SJCRH30 (cell line): ENCODE data around the gene CAPN10. TPM values are rescaled to one million over a fixed set of nuclear protein-coding genes. Genes with fewer than 3 reads are reported as not detected.

Experiments used
- DNase-seq, 2 experiments: peaks; one replicate each; pipeline ENCODE4 v3.0.0-alpha.2; 2015 to 2020
- H3K27ac ChIP-seq: fragments of 250-450 bp; sonication (Bioruptor Pico); 2 replicates; pipeline ENCODE4 v1.5.1; 2020; ENCODE audit warnings: mild to moderate bottlenecking, moderate library complexity
- H3K27me3 ChIP-seq: fragments of 250-450 bp; sonication (Bioruptor Pico); 2 replicates; pipeline ENCODE4 v1.5.1; 2020; ENCODE audit warnings: mild to moderate bottlenecking, moderate library complexity
- H3K36me3 ChIP-seq: fragments of 250-450 bp; sonication (Bioruptor Pico); 2 replicates; pipeline ENCODE4 v1.5.1; 2020; ENCODE audit warnings: mild to moderate bottlenecking, moderate library complexity
- H3K4me1 ChIP-seq: fragments of 250-450 bp; sonication (Bioruptor Pico); 2 replicates; pipeline ENCODE4 v1.5.1; 2020; ENCODE audit warnings: mild to moderate bottlenecking, moderate library complexity
- H3K4me3 ChIP-seq: fragments of 250-450 bp; sonication (Bioruptor Pico); 2 replicates; pipeline ENCODE4 v1.5.1; 2020; ENCODE audit warnings: mild to moderate bottlenecking, moderate library complexity
- H3K9me3 ChIP-seq: fragments of 250-450 bp; sonication (Bioruptor Pico); replicated peaks from 2 replicates; pipeline ENCODE4 v1.5.1; 2020; ENCODE audit warnings: mild to moderate bottlenecking, moderate library complexity
- total RNA-seq: library from RNA; depleted of rRNA; stranded (reverse); fragments of >200 nt; shearing (Covaris generic); gene quantifications from 2 replicates; pipeline ENCODE4 v1.2.3, GENCODE V29; 2014

CAPN10 gene
- total RNA-seq, 1 experiment from 2014 or later, result 27.4 TPM

DNA sequence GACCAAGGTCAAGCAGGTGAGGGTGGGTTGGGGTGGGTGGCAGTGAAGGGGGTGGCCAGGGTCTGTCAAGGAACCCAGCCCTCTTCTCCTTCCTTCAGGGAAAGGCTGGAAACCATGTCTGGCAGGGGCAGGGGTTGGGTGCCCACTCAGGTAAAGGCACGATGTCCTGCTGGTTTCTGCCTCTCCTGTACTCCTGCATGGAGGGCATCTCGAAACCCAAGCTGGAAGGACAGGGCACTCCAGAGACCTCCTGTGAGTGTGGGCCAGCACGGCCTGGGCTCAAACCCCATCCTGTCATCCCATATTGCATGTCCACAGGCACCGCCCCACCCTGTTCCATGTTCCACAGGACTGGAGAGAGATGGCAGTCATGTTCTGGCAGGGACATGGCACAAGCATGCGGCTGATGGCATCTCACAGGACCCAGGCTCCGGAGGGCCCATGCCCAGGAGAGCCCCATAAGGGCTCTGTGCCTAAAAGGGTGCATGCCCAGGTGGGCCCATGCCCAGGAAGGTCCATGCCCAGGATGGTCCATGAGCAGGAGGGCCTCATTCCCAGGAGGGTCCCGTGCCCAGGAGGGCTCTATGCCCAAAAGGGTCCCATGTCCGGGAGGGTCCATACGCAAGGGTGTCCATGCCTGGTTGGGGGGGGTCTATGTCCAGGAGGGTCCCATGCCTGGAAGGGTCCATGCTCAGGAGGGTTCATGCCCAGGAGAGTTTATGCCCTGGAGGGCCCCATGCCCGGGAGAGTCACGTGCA is 45.2 kb downstream of the CAPN10 start:
- Histone ChIP-seq H3K36me3 (no peaks in the 10 kb centered on the region), H3K4me1 (no peaks in the 10 kb centered on the region), H3K9me3 (peaks cover 11% of the 10 kb centered on the region), H3K27ac (no peak overlapping the region), H3K27me3 (no peaks in the 10 kb centered on the region), H3K4me3 (no peak overlapping the region)
- DNase-seq, result no peak

DNA sequence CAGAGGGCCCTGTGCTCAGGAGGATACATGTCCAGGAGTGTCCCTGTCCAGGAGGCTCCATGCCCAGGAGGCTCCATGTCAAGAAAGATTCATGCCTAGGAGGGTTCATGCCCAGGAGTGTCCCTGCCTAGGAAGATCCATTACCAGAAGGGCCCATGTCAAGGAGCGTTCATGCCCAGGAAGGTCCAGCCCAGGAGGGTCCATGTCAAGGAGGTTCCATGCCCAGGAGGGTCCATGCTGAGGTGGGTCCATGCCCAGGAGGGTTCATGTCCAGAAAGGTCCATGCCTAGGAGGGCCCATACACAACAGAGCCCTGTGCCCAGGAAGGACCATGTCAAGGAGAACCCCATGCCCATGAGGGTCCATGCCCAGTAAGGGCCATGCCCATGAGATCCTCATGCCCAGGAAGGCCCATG is 45.8 kb downstream of the CAPN10 start:
- H3K36me3 ChIP-seq, result no peaks in the 10 kb centered on the region
- no peaks in the 10 kb centered on the region for H3K27me3 ChIP-seq
- no peak overlapping the region for H3K27ac ChIP-seq
- no peak for DNase-seq
- no peaks in the 10 kb centered on the region for H3K4me1 ChIP-seq
- H3K9me3 ChIP-seq, result peaks cover 11% of the 10 kb centered on the region
- H3K4me3 ChIP-seq, result no peak overlapping the region

DNA sequence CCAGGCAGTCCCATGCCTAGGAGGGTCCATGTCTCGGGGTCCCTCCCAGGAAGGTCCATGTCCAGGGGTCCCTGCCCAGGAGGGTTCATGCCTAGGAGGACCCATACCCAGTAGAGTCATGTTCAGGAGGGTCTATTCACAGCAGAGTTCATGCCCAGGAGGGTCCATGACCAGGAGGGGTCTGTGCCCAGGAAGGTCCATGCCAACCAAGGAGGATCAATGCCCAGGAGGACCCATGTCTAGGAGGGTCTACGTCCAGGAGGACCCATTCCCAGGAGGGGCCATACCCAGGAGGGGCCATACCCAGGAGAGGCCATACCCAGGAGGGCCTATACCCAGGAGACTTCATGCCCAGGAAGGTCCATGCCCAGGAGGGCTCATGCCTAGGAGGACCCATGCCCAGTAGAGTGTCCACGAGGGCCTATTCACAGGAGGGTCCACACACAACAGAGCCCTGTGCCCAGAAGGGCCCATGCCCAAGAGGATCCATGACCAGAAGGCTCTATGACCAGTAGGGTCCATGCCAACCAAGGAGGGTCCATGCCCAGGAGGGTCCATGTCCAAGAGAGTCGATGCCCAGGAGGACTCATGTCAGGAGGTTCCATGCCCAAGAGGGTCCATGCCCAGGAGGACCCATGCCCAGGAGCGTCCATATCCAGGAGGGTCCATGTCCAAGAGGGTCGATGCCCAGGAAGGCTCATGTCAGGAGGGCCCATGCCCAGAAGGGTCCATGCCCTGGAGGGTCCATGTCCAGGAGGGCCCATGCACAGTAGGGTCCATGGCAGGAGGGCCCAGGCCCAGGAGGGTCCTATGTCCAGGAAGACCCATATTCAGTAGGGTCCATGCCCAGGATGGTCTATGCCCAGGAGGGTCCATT is 48.8 kb downstream of the CAPN10 start:
- Histone ChIP-seq H3K27ac (no peak overlapping the region), H3K36me3 (no peaks in the 10 kb centered on the region), H3K4me3 (no peak overlapping the region), H3K9me3 (peaks cover 11% of the 10 kb centered on the region), H3K4me1 (no peaks in the 10 kb centered on the region), H3K27me3 (0 out of 2 replicates have a peak, but pooled peaks cover 4% of the 10 kb centered on the region)
- no peak for DNase-seq

DNA sequence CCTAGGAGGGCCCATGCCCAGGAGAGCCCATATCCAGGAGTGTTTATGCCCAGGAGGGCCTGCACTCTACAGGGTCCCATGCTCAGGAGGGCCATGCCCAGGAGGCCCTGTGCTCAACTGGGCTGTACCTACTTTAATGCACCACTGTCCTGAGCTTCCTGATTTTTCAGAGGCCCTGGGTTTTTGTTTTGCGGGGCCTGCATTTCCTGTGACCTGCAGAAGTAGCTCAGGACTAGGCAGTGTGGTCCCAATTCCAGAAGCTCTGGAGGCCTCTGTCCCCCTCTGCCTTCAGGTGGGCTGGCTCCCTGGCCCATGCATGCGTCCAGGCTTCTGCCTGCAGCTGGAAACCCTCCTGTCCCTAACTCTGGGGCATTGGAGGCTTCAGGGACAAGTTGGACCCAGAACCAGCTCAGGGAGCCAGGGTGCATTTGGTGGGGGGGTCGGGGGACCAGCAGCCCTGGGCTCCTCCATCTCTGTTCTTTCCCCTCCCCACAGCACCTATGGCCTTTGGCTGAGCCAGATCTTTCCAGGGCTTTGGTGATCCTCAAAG is 49.5 kb downstream of the CAPN10 start:
- Histone ChIP-seq H3K27ac (no peak overlapping the region), H3K36me3 (no peaks in the 10 kb centered on the region), H3K9me3 (peaks cover 11% of the 10 kb centered on the region), H3K27me3 (0 out of 2 replicates have a peak, but pooled peaks cover 4% of the 10 kb centered on the region), H3K4me1 (no peaks in the 10 kb centered on the region), H3K4me3 (no peak overlapping the region)
- no peak for DNase-seq

DNA sequence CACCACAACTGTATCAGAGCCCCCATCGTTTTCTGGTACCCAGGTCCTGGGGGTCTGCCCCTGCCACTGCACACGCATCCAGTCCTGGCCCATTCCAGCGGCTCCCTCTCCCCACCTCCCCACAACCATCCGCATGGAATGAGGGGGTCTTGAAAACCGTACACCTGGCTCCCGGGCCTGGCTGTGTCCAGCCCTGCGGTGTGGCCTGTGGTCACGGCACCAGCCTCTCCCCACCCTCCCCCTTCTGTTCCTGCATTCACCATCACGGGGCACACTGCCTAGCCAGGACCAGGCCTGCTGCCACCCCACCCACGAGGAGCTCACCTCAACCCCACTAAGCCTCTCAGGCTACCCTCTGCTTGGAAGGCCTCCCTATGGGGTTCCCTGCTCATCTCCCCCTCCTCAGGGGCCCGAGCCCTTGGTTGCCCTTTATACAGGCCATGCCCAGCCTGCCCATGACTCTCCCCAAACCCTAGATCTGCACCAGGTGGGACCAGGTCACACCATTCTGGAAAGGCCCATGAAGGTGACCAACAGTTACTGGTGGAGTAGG is 50.1 kb downstream of the CAPN10 start:
- Histone ChIP-seq H3K36me3 (no peaks in the 10 kb centered on the region), H3K27me3 (0 out of 2 replicates have a peak, but pooled peaks cover 4% of the 10 kb centered on the region), H3K4me1 (no peaks in the 10 kb centered on the region), H3K27ac (no peak overlapping the region), H3K4me3 (no peak overlapping the region), H3K9me3 (peaks cover 11% of the 10 kb centered on the region)
- DNase-seq, result no peak

DNA sequence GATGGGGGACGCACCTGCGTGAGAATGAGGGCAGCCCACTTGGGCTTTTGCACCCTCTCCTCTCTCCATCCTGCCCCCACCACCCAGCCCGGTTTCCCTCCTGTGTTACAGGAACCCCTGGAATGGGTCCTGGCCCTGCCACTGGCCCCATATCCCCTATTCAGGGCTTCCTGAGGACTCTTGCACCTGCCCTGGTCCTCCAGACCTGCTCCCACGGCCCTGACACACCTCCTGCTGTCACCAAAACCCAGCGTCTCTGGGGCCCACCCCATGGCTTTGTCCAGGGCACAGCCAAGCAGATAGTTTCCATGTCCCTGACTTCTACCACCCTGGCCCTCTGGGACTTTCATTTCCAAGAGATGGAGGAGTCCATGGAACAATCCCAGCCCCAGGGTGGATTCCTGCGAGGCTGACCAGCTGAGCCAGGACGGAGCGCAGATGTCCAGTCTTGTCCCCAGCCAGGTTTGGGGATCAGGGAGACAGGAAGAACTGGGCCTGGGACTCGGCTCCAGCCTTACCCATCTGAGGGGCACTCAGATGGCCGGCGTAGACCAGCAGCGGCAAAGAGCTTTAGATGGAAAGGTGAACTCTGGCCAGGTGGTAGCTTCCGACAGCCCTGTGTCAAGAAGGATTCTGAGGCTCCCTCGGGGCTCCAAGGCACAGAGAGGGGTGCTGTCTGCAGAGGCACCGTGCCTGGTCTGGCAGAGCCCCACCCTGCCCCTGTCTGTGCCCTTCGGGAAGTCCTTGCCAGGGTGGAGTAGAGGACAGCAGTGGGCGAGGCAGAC is 50.8 kb downstream of the CAPN10 start:
- Histone ChIP-seq H3K4me3 (no peak overlapping the region), H3K27ac (no peak overlapping the region), H3K36me3 (no peaks in the 10 kb centered on the region), H3K9me3 (peaks cover 11% of the 10 kb centered on the region), H3K27me3 (0 out of 2 replicates have a peak, but pooled peaks cover 4% of the 10 kb centered on the region), H3K4me1 (no peaks in the 10 kb centered on the region)
- no peak for DNase-seq

DNA sequence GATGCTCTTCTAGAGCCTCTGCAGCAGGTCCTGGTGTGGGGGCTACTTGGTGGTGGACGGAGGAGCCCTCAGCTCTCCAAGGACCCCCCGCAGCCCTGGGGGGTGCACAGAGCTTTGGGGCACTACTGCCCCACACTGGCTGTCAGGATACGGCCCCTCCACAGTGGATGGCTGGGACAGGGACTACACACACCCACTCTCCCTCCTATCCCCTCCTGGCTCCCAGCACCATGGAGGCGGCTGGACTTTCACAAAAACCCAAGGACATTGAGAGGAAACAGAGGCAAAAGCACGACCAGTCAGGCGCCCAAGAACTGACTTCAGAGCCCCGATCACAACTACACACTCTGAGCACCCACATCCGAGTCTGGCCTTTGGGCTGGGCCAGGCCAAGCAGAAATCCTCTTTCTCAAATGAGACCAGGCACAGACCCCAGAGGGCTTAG is 51.4 kb downstream of the CAPN10 start:
- H3K27me3 ChIP-seq, result 0 out of 2 replicates have a peak, but pooled peaks cover 4% of the 10 kb centered on the region
- no peaks in the 10 kb centered on the region for H3K4me1 ChIP-seq
- no peak for DNase-seq
- H3K4me3 ChIP-seq, result no peak overlapping the region
- H3K9me3 ChIP-seq, result peaks cover 10% of the 10 kb centered on the region
- no peaks in the 10 kb centered on the region for H3K36me3 ChIP-seq
- no peak overlapping the region for H3K27ac ChIP-seq

DNA sequence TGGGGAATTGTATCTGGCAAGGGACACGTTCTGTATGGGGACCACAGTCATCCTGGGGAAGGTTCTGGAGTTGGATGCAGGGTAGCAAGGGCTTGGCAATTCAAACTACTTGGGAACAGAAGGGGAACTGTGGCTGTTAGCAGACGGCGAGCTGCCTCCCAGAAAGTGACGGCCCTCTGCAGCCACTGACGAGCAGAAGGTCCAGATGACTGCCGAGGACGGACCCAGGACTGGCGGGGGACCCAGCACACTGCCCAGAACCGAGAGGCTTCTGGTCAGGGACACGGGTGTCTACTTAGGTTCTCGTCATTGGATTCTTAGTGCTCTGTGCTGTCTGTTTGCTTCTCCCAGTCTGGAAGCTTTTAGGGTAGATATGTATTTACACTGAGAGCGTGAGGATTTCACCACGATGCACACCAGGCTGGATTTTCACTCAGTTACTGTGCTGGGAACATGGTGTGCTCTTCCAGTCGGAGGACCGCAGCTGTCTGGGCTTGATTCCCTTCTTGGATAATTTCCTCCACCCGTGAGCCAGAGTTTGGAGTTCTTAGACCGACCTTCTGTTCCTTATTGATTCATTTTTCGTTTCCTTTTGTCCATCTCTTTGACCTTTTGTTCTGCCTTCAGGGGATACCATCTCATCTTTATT is 52.1 kb downstream of the CAPN10 start:
- no peaks in the 10 kb centered on the region for H3K4me1 ChIP-seq
- no peak overlapping the region for H3K27ac ChIP-seq
- no peaks in the 10 kb centered on the region for H3K36me3 ChIP-seq
- H3K9me3 ChIP-seq, result peaks cover 3% of the 10 kb centered on the region
- DNase-seq, result no peak
- no peak overlapping the region for H3K4me3 ChIP-seq
- H3K27me3 ChIP-seq, result peaks cover 8% of the 10 kb centered on the region; the same call in 1 of the 2 replicates

DNA sequence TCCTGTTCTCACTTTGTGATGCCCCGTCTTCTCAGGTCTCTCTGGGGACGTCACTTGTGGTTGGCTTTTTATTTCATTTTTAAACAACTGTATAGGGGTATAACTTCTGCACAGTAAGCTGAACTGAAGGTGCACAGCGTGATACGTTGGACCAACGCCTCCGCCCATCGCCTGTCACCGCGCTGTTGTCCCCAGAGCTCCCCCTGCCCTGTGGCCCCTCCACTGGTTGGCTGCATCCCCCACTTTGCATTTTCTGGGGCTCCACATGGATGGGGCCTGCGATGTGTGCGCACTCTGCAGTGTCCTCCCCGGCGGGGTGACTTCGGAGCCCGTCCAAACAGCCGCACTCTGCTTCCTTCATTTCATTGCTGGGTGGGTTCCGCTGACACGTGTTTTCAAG is 53.0 kb downstream of the CAPN10 start:
- DNase-seq, result no peak
- Histone ChIP-seq H3K36me3 (no peaks in the 10 kb centered on the region), H3K9me3 (no peaks in the 10 kb centered on the region), H3K27ac (no peak overlapping the region), H3K27me3 (peaks cover 10% of the 10 kb centered on the region; the same call in 1 of the 2 replicates), H3K4me1 (no peaks in the 10 kb centered on the region), H3K4me3 (no peak overlapping the region)

DNA sequence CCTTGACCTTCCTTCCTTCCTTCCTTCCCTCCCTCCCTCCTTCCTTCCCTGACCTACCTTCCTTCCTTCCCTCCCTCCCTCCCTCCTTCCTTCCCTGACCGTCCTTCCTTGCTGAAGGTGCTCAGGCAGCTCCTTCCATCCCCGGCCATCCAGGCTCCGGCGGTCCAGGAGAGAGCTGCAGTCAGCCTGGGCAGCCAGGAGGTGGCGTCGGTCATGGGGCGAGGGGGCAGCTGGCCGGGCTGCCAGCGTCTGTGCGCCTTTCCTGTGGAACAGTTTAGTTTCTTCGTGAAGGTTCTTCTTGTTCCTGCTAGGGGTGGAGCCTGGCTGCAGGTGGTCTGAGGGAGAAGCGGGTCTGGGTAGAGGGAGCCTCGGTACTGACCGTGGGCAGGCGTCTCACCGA is 54.4 kb downstream of the CAPN10 start:
- peak; percentile 46 to 64 for DNase-seq
- Histone ChIP-seq H3K36me3 (no peaks in the 10 kb centered on the region), H3K27ac (no peak overlapping the region), H3K9me3 (no peaks in the 10 kb centered on the region), H3K4me1 (no peaks in the 10 kb centered on the region), H3K27me3 (peaks cover 15% of the 10 kb centered on the region; the same call in 1 of the 2 replicates), H3K4me3 (no peak overlapping the region)

DNA sequence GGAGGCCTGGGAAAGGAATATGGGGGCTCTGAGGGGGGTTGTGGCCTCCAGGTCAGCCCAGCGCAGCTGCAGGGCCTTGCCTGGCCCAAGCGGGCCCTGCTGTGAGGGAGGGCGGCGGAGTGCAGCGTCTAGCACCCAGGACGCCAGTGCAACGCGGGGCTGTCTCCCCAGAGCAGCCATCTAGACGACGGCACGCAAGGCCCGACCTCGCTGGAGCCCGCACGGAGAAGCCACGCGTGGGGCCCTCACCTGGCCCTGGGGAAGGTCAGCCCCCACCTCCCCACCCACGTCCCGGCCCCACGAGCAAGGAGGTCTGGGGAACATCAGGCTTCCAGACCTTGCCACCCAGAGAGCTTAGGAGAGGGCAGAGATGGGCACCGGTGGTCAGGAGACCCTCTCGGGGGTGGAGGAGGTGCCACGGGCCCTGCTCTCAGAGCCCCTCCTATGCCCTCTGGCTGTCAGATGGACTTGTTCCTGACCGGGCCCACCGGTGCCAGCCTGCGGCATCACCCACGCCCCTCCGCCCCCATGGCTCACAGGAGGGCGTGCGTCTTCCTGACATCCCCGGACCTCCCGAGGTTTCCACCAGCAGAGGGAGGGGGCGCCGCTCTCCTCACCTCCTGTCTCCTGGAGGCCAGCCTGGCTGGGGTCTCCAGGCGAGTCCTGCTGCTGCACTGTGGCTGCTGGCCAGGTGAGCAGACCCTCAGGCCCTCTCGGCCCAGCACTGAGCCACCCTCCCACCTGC is 55.7 kb downstream of the CAPN10 start:
- peaks cover 1% of the 10 kb centered on the region; the same call in 1 of the 2 replicates for H3K4me1 ChIP-seq
- H3K36me3 ChIP-seq, result no peaks in the 10 kb centered on the region
- no peak overlapping the region for H3K4me3 ChIP-seq
- no peak overlapping the region for H3K27ac ChIP-seq
- peaks cover 15% of the 10 kb centered on the region; the same call in 1 of the 2 replicates for H3K27me3 ChIP-seq
- no peak for DNase-seq
- H3K9me3 ChIP-seq, result no peaks in the 10 kb centered on the region

DNA sequence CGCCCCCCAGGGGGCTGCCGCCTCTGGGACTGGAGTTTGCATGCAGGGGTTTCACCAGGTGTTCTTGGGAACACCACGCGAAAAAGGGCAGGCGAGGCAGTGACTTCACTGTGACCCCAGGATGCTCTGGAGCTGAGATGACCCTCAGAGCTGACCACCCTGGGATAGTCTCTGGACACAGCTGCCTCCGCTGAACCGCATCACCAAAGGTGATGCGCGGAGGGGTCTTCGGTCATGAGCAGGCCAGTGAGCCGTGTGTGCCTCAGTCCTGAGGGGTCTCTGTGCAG is 56.2 kb downstream of the CAPN10 start:
- H3K9me3 ChIP-seq, result no peaks in the 10 kb centered on the region
- H3K36me3 ChIP-seq, result no peaks in the 10 kb centered on the region
- peaks cover 7% of the 10 kb centered on the region for H3K4me1 ChIP-seq
- DNase-seq, result no peak
- no peak overlapping the region for H3K27ac ChIP-seq
- H3K27me3 ChIP-seq, result peaks cover 16% of the 10 kb centered on the region
- H3K4me3 ChIP-seq, result no peak overlapping the region

DNA sequence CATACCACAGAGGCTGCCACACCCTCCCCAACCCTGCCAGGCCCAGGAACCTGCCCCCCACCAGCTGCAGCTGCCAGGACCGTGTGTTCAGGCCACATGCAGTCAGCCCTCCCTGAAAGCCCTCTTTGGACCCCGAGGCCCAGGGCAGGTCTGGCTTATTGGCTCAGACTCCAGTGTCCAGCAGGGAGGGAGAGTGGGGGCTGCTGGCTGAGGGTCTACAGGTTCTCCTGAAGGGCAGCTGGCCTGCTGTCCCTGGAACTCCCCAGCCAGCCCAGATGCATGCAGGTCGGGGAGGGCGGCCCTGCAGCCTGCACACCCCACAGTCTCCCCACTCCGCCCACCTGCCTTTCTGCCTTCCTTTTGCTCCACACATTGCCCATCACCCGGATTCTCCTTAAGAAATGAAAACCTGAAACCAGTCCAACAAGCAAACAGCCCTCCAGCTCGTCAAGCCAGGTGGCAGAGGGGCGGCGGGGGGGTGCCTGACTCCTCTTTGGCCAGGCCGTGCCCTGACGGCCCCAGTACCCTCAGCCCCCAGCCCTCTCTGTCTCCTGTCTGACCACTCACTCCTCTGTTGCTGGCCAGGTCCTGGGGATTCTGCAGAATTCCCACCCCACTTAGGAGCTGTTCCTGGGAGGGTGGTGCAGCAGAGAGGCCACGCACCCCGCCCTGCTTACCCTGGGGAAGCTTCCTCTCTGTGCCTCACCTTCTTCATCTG is 56.7 kb downstream of the CAPN10 start:
- no peak for DNase-seq
- no peak overlapping the region for H3K4me3 ChIP-seq
- peaks cover 12% of the 10 kb centered on the region for H3K4me1 ChIP-seq
- peaks cover 20% of the 10 kb centered on the region for H3K27me3 ChIP-seq
- no peak overlapping the region for H3K27ac ChIP-seq
- H3K9me3 ChIP-seq, result no peaks in the 10 kb centered on the region
- H3K36me3 ChIP-seq, result no peaks in the 10 kb centered on the region
